IPS DF 4.7 (cell line): ENCODE data around the gene ZNF74.

Experiments used
- DNase-seq: peaks from one replicate; pipeline ENCODE4 v3.0.0-alpha.2; 2013; ENCODE audit warnings: low spot score; ENCODE audit errors: extremely low read depth

ZNF74 gene

DNA sequence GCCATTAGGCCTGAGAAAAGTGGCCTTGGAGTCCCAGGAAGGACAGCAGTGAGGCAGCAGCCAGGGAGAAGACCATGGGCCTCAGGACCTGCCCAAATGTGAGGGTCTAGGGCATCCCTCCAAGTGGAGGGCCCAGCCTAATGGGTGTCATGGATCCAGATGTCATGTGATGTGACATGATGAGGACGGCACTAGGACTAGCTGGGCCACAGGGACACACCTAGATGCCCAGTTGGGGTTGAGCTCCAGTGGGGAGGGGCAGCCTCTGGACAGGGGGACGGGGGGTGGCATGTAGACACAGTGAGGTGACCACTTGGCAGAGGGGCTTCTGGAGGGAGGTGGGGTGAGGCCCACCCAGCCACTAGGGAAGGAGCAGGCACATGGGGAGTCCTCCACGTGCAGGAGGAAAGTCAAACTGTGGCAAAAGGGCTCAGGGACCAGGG lies 38.3 kb downstream of the ZNF74 start:
- no peak for DNase-seq

DNA sequence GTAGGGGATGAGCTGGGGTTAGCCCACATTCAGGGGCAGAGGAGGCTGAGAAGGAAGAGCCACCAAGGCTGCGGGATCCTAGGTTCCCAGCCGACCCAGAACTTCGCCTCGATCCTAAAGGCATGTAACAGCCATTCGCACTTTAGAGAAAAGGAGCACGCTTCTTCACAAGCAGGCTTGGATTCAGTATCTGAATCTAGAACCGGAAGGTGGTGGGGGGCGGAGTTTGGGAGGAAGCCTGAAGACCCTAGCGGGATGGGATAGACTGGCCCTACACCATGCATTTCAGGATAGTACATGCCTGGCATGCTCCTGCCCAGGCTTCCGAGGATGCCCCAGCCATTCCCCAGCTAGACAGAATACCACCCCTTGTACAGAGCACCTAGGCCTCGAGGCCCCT lies 39.2 kb downstream of the ZNF74 start:
- DNase-seq: no peak

DNA sequence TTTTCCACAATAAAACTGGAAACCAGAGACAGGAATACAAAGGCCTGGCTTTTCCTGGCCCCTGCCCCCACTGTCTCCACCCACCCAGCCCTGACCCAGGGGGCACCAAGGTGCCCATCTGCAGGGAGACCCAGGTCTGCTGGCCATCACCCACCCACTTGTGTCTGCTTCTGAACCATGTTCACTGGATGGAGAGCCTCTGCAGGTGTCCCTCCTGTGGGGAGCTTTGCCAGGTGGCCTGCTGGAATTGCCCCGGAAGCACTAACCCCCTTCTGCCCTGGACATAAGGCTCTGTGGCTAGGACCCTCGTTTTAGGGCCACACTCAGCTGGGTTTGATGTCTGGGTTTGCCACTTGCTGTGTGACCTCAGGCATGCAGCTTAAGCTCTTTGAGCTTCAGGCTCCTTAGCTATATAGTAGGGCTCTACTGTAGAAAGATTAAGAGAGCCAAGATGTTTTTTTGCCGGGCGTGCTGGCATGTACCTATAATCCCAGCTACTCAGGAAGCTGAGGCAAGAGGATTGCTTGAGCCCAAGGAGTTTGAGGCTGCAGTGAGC lies 39.8 kb downstream of the ZNF74 start:
- no peak for DNase-seq

DNA sequence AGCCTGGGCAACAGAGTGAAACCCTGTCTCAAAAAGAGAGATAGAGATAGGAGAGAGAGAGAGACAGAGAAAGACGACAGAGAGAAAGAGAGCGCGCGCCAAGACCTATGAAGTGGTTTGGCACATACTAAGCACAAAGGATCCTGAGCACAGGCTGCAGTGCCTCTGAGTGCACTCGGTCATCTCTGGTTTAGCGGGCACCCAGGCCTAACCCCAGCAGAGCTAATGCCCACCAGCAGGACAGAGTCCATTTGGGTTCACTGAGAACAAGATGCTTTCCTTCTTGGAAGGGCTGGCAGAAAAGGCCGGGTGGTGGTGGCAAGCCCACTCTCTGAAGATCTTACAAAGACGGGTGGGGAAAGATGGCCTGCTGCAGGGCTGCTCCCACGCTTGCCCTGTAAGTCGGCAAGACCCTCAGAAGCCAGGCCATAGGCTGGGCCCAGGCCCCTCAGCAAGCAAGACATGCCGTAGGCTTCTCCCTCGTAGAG lies 40.4 kb downstream of the ZNF74 start:
- DNase-seq: no peak

DNA sequence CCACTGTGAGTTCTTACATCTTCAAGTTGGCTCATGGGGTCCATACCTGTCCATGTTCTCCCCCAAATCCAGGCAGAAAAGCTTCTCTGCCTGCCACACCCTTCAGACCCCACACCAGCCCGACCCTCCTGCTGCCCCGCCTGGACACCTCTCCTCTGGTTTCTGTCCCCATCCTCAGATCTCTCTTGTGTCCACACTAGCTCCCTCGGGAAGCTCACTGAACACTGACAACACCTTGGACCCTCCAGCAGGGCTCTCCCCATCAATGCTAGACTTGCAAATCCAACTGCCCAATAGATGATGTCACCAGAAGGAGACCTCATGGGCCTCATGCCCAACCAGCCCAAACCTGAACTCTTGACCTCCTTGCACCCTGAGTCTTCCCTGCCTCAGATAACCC lies 40.8 kb downstream of the ZNF74 start:
- DNase-seq: no peak

DNA sequence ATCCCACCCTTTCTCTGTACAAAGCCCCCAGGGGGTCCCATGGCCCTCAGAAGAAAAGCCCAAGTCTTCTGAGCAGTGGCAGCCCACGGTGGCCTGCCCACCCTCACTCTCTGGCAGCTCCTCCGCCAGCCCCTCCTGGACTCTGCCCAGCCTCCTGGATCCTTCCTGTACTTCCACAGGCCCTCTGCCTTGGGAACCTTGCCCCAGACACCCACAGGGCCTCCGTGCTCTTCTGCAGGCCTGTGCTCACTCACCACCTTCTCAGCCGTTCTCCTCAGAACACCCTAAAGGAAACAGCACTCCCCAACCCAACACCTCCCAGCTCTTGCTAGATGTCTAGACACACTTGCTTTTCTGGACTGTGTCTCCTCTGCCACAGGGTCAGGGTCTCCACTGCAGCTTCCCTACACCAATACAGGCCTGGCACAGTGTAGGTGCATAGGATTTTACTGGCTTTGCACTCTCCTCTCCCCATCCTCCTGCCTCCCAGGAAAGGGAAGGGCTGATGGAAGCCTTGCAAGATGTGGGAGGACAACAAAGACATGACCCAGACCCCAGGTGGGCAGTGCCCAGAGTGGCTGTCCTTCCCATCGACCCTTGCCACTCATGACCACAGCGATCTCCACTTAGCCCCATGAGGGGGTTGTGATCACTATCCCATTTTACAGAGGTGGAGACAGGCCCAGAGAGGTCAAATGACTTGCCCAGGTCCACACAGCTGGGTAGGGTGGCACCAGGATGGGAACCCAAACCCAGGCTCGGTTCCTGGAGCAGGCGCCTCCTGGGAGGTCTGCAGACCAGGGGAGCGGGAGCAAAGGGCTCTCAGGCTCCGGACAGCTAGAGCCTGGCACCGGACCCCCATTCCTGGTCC lies 41.7 kb downstream of the ZNF74 start:
- no peak for DNase-seq

DNA sequence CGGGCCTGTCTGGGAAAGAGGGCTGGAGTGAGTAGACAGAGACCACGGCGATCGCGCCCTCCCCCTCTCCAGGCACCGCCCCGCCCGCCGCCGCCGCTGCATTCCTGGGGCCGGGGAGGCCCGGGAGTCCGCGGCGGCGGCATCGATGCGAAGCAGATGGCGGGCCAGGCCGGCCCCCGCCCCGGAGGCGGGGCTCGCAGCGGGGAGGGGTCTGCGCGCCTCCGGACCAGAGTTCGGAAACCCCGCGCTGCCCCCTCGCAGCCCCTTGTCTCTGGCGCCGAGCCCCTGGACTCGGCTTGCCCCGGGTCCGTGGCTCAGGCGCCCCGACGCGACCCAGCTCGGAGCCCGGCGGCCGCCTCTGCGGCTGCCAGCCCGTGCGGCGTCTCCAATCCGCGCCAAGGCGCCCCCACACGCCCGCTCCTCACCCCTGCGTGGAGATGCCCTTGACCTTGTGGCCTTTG lies 42.4 kb downstream of the ZNF74 start:
- DNase-seq: no peak

DNA sequence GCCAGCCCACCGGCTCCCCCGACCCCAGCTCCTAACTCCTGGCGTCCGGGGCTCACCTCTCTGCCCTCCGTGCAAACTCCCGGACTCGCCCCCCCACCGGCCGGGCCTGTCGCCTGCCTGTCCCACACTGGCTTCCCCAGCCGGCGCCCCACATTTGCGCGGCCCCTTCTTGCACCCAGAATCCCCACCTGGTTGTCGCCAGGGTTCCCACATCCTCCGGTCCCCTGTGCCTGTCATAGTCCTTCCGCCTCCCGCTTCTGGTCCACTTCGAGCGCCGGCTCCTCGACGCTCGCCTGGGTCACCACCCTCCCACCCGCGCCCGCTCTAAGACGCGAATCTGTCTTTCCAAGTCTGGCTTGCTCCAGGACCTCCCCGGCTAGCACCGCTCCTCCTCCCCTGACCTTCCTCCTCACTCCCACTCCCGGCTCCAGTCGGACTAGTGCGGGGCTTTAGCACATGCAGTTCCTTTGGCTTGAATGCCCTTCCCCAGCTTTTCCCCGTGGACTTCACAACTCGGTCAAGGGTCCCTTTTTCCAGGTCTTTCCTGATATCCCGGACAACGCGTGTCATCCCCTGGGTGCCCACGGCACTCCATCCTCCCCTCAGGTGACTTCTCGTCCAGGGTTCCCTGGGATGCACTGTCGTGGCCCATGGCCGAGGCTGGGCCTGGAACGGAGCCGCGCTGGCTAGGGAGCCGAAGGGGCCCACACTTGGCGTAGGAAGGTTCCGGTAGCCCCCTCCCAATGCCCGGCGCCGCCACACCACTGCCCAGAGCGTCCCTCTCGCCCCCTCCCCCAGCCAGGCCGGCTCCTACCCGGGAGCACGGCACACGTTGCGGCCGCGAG lies 43.0 kb downstream of the ZNF74 start:
- no peak for DNase-seq

DNA sequence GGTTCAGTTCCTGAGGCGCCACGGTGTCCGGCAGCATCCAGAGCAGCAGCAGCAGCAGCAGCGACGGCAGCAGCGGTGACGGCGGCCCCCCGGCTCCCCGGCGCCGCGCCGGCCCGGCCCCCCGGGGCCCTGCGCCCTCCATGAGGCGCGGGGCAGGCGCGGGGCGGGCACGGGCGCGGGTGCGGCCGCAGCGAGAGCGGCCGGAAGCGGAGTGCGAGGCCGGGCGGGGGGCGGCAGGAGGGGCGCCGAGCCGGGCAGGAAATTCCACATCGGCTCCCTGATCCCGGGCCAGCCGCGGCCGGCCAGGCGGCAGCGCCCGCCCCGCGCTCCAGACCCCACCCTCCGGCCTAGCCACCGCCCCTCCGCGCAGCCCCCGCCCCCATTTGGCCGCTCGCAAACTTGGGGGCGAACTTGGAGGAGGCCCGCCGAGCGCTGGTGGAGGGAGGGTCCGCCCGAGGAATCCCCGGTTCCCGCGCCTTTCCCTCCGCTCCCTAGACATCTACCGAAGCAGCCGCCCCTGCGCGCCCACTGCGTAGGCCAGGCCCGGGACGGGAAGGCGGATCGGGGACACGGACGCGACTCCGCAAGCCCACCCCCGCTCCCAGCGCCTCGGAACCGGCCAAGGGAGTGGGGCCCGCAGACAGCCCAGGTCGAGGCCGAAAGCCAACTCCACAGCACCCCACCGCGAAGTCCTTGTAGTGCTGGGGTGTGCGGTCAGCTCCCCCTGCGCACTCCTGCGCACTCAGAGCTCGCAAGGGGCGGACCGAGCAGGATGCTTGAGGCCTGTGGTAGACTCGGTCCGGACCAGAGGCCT lies 43.9 kb downstream of the ZNF74 start, which contains the start of gene SCARF2:
Gene SCARF2 (minus strand): TSS at position 213 of the 814 bp plus-strand sequence. CDS start 71 bp downstream, at position 142.
- no peak for DNase-seq

DNA sequence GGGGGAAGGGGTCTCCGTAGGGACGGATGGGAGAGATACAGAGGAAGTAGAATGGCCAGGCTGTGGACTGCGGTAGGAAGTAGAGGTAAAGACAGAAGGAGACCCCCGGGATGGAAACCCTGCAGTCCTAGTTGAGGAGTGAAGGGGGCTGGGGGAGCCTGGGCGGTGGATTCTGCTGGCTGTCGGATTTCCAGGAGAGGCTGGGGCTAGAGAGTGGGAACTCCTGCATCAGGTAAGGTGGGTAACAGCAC lies 44.4 kb downstream of the ZNF74 start:
- DNase-seq: no peak

DNA sequence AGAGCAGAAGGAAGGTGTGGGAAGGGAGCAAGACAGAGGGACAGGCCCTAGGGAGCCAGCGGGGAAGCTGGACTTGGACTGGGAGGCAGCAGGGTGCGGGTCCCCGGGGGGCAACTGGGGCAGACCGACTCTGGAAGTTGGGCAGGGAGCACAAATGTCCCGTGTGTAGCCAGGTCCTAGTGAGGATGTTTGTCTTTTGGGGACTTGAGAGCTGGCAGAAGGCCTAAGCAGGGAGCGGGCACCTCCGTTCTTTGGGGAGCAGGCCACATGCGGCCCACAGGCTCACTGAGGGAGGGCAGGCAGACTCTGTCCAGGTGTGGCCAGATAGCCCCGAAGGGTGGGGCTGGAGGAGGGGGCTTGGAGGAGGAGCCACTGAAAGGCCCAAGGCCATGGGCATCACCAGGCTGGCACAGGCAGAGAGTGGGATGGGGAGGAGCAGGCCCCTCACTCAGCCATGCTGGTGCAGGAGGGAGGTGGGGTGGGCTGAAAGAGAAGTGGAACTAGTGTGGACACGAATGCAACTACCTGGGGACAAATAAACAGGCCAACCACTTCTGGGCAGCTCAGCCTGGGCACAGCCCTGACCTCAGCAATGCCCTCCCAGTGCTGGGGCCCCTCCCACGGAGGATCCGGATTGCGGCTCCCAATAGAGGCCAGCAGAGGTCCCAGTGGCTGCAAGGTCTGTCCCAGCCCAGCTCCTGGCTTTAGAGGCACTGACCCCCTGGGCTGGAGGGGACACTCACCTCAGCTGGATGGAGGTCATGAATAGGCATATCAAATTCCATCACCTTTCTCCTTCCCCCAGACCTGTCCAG lies 44.9 kb downstream of the ZNF74 start:
- no peak for DNase-seq

DNA sequence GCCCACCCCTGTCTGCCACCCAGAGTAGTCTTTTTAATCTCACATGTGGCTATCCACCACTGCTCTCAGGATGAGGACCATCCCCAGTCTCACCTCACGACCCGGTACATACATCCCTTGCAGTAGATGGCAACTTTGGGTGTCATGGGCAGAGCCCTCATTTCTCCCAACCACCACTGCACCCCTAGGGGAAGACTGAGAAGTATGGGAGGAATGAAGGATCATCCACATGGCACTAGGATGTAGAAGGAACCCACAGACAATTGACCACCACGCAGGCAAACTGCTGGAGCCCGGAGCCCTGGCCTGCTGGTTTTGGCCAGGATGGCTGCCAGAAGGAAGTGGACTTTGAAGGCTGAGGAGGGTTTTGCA lies 45.6 kb downstream of the ZNF74 start:
- no peak for DNase-seq

DNA sequence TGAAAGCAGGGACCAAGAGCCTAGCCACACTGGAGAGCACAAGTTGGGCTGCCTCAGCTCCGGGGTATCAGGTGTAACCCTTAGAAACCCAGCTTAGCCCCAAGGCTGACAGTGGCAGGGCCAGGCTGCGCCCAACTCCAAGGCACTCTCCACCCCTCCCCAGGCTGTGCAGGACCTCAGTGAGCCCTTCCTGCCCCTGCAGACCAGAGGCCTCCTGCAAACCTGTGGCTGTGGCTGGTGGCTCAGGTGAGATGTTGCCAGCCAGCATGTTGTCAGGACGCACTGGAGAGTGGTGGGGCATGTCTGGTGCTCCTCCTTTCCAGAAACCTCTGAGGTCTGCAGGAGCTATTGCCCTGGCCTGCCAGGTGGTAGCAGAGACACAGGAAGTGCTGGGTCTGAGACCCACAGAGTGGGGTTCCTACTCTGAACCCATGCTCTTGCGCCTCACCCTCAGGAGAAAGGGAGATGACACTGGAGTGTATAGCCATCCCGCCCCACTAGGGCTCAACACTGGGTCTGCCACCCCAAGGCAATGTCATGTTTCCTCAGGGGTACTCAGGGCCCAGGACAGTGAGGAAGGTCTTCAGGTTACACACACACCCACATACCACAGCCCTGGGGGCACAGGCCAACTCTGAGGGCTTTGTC lies 46.1 kb downstream of the ZNF74 start:
- no peak for DNase-seq

DNA sequence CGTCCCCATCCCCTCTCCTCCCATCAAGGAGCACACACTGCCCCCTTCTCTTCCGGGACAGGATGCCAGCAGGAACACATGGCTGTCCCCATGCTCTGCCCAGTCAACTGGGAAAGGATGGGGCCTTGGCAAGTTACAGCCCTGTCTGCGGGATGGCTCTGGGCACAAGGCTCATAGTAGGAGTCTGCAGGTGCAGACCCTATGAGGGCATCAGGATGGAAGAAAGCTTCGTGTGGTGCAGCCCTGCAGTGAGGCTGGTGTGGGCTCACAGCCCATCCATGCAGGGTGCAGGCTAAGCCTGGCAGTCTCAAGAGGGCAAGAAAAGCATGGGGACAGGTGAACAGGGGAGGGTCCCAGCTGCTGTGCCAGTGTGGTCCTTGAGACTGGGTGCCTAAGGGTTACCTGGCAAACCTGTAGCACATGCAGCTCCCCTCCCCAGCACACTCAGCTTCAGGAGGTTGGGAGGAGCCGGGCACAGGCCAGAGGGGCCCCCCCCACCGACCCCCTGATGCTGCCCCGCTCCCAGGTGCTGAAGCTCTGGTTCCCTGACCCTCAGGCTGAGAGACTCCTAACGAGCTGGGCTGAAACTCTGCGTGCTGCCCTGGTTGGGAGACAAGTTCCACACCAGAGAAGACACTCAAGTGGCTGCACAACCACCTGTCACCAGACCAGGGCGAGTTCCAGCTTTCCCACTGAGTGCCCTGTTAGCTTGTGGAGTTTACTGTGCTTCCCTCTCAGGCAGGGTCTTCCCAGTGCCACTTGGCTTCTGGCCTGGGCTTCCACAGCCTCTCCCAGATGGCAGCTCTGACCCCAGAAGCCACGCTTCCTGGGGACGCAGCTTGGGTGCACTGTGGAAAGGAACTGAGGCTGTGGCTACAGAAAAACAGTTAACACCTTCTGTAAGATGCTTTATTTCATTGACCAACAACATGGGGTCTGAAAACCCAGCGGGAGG lies 47.0 kb downstream of the ZNF74 start:
- DNase-seq: no peak

DNA sequence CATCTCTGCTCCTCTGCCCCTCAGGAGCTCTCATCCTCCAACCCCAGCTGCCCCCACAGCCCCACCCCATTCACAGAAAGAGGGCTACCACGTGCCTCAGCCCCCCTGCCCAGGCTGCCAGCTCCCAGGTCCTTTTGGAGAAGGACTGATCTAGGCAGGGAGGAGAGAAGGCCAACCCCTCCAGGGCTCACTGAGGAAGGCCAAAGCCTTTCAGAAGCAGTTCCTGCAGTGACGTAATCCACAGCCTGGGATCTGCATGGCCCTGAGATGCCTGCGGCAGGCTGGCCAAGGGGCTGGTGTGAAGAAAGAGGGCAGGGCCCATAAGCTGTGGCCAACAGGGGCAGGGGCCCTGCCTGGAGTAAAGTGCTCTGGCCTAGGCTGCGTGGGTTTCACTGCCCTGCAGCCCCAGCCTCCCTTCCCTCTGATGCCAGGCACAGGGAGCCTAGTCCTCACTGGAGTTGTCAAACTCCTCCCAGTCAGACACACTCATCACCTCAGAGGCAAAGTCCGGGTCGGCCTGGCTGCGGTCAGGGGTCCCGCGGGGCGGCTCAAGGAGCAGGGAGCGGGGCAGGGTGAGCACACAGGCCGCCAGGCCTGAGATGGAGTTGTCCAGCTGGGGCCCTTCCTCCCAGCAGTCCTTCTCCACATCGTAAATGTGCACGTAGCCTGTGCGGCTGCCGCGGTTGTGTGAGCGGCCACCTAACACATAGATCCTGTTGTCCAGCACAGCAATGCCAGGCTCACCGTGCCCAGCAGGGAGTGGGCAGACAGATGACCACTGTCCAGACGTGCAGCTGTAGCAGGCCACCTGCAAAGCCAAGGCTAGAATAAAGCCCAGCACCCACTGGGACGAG lies 47.9 kb downstream of the ZNF74 start:
- no peak for DNase-seq

DNA sequence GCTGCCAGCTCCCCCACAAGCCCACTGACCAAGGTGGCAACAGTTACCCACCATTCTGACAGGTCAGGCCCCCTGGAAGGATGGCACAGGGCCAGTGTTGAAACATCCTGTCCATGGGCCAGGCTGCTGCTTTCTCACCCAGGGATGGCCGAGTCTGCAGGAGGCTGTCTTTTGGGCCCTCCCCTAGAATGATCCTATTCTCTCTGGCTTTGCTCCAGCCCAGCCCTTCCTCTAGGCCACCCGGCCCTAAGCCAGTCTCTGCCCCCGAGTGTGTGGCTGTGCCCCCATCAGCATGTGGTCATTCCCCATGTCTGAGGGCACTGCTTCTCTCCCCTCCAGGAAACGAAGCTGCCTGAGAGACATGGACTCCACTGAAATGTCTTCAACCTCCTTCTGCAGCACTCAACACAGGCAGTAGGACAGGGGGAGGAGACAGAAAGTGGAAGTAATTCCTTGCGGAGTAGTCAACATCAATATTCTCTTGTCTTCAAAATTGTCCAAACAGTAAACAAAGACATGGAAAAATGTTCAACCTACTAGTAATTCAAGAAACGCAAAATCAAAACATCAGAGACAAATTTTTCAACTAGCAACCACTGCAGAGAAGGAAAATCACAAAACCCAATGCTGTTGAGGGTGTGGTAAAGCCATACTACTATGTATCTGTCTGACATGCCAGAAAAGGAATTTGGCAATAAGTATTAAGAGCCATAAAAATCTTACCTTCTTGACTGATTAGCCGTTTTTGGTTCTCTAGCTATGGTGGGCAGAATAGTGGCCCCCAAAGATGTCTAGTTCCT lies 48.7 kb downstream of the ZNF74 start:
- DNase-seq: no peak

DNA sequence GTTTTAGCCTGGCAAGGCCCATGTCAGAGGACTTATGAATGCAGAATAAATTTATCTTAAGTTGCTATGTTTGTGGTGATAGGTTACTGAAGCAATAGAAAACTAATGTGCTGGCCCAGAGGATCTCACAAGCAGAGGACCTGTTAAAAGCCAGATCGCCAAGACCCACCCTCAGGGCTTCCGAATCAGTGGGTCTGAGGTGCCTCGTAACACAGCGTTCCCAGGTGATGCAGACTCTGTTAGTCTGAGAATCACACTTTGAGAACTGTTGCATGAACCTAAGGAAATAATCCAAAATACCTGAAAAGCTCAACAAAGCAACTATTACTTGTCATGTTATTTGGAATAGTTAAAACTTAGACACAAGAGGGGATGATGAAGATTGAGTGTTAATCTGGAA lies 50.4 kb downstream of the ZNF74 start:
- no peak for DNase-seq
